GM18502 (cell line): ENCODE measurements around the gene CDC73.
"Not testable (repeated sequence)": the region's sequence is repeated elsewhere in the genome, so short reads cannot be mapped to it uniquely, and the experiment has no call there.

ENCODE experiments used
- ATAC-seq: cut with Tn5 transposase; IDR thresholded peaks from one replicate; pipeline ENCODE4 v1.9.1; 2021; ENCODE audit warnings: mild to moderate bottlenecking; ENCODE audit not compliant: unreplicated experiment, poor library complexity

CDC73 gene

GRCh38 chr1:193113258-193113991 is 8.4 kb upstream of the CDC73 start:
- no peak for ATAC-seq

GRCh38 chr1:193113992-193114332 is 7.9 kb upstream of the CDC73 start:
- no peak for ATAC-seq

DNA sequence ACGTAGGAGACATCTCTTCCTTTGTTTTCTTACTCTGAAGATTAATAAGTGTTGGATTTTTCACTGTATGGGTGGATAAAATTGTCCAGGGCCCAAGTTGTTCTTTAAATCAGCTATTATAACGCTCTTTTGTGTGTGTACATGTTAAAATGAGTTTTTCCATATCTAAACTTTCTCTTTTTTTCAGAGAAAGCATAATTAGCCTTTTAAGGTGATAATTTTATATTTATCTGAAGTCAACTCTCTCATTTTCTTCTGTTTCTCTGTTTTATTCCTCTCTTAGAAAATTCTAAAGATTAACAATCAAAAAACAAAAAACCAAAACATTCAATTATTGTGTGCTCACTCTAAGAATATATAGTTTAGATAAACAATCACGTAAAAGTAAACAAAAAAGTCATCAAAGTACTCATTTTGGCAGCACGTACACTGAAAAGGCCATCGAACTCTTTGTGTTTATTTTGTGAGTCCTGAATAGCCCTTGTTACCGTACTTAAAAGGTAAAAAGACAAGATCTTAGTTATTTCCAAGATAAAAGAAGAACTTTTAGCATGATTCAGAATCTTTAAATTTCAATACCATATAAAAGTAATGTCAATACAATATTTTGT is 7.2 kb upstream of the CDC73 start:
- no peak for ATAC-seq

- no peak for ATAC-seq
These were observed 6.1 kb upstream of the CDC73 start for GRCh38 chr1:193115629-193116227.

GRCh38 chr1:193117167-193117566 is 4.7 kb upstream of the CDC73 start:
- ATAC-seq: not testable (repeated sequence)

- ATAC-seq: no peak
These were observed 3.6 kb upstream of the CDC73 start for GRCh38 chr1:193118194-193118593.

DNA sequence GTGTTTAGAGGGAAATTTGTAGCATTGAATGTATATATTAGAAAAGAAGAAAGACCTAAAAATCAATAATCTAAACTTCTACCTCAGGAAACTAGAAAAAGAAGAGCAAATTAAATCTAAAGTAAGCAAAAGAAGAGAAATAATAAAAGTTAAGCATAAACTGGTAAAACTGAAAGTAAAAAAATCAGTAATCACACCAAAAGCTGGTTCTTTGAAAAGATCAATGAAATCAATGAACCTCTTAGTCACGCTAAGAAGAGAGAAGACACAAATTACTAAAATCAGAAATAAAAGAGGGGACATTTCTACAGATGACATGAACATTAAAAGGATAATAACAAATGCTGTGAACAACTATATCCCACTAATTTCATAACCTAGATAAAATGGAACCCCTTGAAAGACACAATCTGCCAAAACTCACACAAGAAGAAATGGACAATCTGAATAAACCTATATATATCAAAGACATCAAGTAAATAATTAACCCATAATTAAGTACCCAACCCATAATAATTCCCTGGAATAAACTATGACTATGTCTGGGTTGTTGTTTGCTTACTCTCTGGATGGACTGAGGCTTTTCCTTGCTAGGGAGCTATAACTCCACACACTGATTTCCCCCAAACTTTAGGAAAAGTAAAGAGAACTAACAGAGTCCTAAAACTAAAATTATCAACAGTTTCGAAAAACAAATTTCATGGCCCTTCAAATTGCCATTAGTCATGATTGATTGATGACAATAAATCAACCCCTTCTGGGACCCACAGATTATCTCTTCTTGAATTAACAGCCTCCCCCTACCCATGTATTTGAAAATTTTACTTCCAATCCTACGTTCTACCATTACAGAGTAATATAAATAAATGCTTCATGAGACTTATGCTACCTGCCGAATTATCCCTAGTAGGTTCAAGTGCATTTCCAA is 2.8 kb upstream of the CDC73 start:
- no peak for ATAC-seq

GRCh38 chr1:193120604-193121166 is 1.1 kb upstream of the CDC73 start:
- no peak for ATAC-seq

DNA sequence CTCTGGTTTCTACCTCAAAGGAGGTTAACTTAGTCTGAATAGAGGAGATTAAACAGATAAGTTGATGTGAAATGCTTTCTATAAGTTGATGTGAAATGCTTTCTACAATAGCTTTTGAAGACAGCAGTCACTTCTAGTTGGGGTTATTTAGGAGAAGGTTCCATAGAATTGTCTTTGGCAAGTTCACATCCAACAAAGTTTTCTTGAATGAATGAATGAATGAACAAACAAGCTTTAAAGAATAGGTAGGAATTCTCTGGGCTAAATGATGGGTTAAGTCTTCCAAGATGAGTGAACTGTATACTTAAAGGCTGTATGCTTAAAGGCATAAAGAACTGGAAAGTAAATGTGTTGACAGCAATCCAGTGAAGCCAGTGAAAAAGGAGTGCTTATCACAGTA is 1.9 kb downstream of the CDC73 start:
- no peak for ATAC-seq

GRCh38 chr1:193125369-193125768 is 3.5 kb downstream of the CDC73 start:
- no peak for ATAC-seq

GRCh38 chr1:193131266-193131860 is 9.5 kb downstream of the CDC73 start:
- no peak for ATAC-seq

DNA sequence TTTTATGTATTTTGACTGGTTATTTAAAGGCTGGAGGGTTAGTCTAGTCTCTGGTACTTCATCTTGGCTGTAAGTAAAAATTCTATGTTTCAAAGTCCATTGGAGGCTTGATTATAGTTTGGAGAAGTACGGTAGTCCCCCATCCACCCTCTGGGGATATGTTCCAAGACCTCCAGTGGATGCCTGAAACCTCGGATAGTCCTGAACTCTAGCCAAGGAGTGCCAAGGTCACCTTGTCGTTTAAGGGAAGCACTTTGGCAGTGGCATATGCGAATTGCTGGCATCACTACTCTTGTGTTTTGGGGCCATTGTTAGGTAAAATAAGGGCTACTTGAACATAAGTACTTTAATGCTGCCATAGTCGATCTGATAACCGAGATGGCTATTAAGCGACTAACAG is 18.4 kb downstream of the CDC73 start:
- ATAC-seq: no peak

DNA sequence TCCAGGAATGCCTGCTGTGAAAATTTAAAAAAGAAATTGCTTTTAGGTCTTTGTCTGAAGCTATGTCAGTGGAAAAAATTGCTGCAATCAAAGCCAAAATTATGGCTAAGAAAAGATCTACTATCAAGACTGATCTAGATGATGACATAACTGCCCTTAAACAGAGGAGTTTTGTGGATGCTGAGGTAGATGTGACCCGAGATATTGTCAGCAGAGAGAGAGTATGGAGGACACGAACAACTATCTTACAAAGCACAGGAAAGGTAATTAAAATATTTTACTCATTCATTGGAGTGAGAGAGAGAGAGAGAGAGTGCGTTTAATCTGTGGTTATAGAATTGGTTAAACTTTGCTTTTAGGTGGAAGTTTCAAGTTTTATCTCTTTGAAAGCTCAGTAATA is 20.0 kb downstream of the CDC73 start:
- no peak for ATAC-seq

- ATAC-seq: no peak
These were observed 20.6 kb downstream of the CDC73 start for GRCh38 chr1:193142409-193142808.

DNA sequence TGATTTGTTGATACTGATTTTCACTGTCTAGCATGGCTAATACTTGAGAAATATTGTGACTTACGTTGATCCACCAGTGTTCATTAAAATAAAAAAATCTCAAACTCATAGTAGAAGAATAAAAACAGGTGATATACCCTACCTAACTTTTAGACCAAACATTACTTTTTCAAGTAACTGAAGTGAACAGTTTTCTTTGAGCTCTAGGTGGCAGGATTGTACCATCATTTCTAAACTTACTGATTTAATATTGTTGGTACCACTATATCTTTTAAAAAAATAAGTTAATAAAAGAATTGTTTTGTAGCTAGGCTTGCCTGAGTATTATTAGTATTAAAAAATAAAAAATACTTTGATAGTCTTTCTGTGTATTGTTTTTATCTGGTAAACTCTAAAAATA is 21.5 kb downstream of the CDC73 start:
- ATAC-seq: no peak

- ATAC-seq: no peak
These were observed 22.6 kb downstream of the CDC73 start for GRCh38 chr1:193144361-193144938.

GRCh38 chr1:193144999-193145398 is 23.2 kb downstream of the CDC73 start:
- ATAC-seq: no peak

DNA sequence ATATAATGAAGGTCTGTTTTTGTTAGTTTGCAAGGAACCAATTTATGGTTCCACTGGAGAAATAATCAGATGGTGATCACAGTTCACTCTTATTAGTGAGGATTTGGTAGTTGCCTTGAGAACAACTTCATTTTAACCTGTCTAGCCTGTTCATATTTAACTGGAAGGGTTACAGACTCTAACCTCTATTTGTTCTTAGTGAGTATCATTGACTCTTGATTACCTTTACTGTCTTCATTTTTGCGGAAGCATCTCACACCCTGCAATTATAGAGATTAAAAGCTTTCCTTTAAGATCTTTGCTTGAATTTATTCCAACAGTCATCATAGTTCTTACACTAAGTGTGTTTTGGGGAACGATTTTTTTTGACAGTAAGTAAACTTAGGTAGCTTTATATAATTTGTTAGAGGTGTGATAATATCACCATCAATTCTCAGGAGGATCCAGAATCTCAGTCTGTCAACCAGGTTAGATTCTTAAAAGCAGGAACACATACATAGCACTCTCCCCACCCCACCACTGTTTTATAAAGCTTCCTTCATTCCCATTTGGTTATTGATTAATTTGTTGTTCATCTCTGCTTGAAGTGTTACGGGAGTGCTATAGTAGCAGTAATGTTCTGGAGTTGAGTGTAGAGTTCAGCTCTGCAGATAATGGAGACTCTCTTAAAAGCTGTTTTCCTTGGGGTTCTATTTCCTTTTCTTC is 34.4 kb downstream of the CDC73 start:
- no peak for ATAC-seq

DNA sequence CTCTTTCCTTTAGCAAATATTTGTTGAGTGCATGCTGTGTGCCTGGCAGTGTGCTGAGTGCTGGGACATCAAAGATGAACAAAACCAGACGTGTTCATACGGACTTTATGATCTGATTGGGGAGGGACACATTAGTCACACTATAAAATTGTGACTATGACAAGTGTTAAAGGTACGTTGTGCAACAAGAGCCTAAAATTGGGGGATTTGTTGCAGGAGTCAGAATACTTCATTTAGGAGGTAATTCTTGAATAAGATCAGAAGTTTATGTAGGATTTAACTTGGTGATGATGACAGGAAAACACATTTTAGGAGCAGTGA is 35.0 kb downstream of the CDC73 start:
- no peak for ATAC-seq
